SK-N-SH (cell line): ENCODE data around the gene FBXL12. TPM values are rescaled to one million over a fixed set of nuclear protein-coding genes. Genes with fewer than 3 reads are reported as not detected.

ENCODE experiments used
- CTCF ChIA-PET: fragments of 300-600, 350-600 bp; formaldehyde crosslinking; extraction: SDS; loops from one replicate; lab custom pipeline; 2021; lab: Yijun Ruan, JAX
- POLR2A ChIA-PET: fragments of 350-600 bp; sonication (Branson Sonifier 250); formaldehyde crosslinking; extraction: SDS; loops from one replicate; lab custom pipeline; 2020; ENCODE audit warnings: antibody characterized with exemption, inconsistent platforms; lab: Yijun Ruan, JAX
- DNase-seq: peaks from one replicate; pipeline ENCODE4 v3.0.0; 2012
- H2AFZ ChIP-seq: fragments of 200-600 bp; sonication (generic); 2 replicates; pipeline ENCODE4 v1.8.1; 2016; ENCODE audit warnings: antibody characterized with exemption, mild to moderate bottlenecking, low read depth
- H3F3A ChIP-seq: fragments of 200-600 bp; sonication (generic); replicated peaks from 2 replicates; pipeline ENCODE3; 2016; ENCODE audit warnings: antibody characterized with exemption, mild to moderate bottlenecking; ENCODE audit not compliant: insufficient read depth
- H3K27ac ChIP-seq, 2 experiments: fragments of 200-500 bp in 1 of 2; fragments of 200-600 bp in 1 of 2; sonication (Bioruptor generic) in 1 of 2; sonication (generic), shearing (Covaris generic) in 1 of 2; 2 replicates each; pipeline versions ENCODE4 v1.5.1 to v1.6.1; 2014 to 2016; ENCODE audit warnings: low read depth in 2 of 2, inconsistent platforms in 1 of 2, low read length in 1 of 2, mild to moderate bottlenecking in 1 of 2, mixed read lengths in 1 of 2
- H3K27me3 ChIP-seq: fragments of 200-600 bp; sonication (generic), shearing (Covaris generic); 2 replicates; pipeline ENCODE4 v1.6.1; 2016; ENCODE audit warnings: mixed run types; ENCODE audit not compliant: insufficient read depth
- H3K36me3 ChIP-seq, 2 experiments: fragments of 200-500 bp in 1 of 2; fragments of 200-600 bp in 1 of 2; sonication (Bioruptor generic) in 1 of 2; sonication (generic) in 1 of 2; replicated peaks in 1 of 2; 2 replicates each; pipeline versions ENCODE3 to v1.5.1; 2014 to 2016; ENCODE audit warnings: low read length in 1 of 2, mild to moderate bottlenecking in 1 of 2; ENCODE audit not compliant: insufficient read depth in 2 of 2, control insufficient read depth in 1 of 2
- H3K4me1 ChIP-seq, 2 experiments: fragments of 200-500 bp in 1 of 2; fragments of 200-600 bp in 1 of 2; sonication (Bioruptor generic) in 1 of 2; sonication (generic), shearing (Covaris generic) in 1 of 2; 2 replicates each; pipeline versions ENCODE4 v1.5.1 to v1.6.1; 2014 to 2016; ENCODE audit warnings: low read depth in 1 of 2, low read length in 1 of 2, mixed run types in 1 of 2; ENCODE audit not compliant: insufficient read depth in 2 of 2, control insufficient read depth in 1 of 2
- H3K4me2 ChIP-seq: fragments of 200-600 bp; sonication (generic), shearing (Covaris generic); 2 replicates; pipeline ENCODE4 v1.6.1; 2017; ENCODE audit warnings: mixed run types
- H3K4me3 ChIP-seq, 2 experiments: fragments of 200-500 bp in 1 of 2; fragments of 200-600 bp in 1 of 2; sonication (Bioruptor generic) in 1 of 2; sonication (generic), shearing (Covaris generic) in 1 of 2; 2 replicates each; pipeline versions ENCODE4 v1.5.1 to v1.8.1; 2014 to 2016; ENCODE audit warnings: low read depth in 2 of 2, inconsistent platforms in 1 of 2, low read length in 1 of 2, mild to moderate bottlenecking in 1 of 2, mixed read lengths in 1 of 2, moderate library complexity in 1 of 2
- H3K79me2 ChIP-seq: fragments of 200-600 bp; sonication (generic); 2 replicates; pipeline ENCODE4 v1.8.1; 2017; ENCODE audit warnings: mild to moderate bottlenecking; ENCODE audit not compliant: insufficient read depth
- H3K9ac ChIP-seq: fragments of 200-600 bp; sonication (generic); 2 replicates; pipeline ENCODE4 v1.6.1; 2017; ENCODE audit warnings: mixed run types
- H3K9me2 ChIP-seq: fragments of 200-600 bp; sonication (generic); 2 replicates; pipeline ENCODE4 v1.6.1; 2017; ENCODE audit warnings: mixed run types
- H3K9me3 ChIP-seq: fragments of 200-600 bp; sonication (generic); 2 replicates; pipeline ENCODE4 v1.6.1; 2017; ENCODE audit warnings: mixed run types, mild to moderate bottlenecking, moderate library complexity
- H4K20me1 ChIP-seq: fragments of 200-600 bp; sonication (generic); 2 replicates; pipeline ENCODE4 v1.6.1; 2017; ENCODE audit warnings: mild to moderate bottlenecking, mixed run types; ENCODE audit not compliant: insufficient read depth
- CHD2 ChIP-seq: fragments of 150-350 bp; IDR thresholded peaks from 2 replicates; pipeline ENCODE4 v1.6.1; 2018; ENCODE audit warnings: low read length; ENCODE audit not compliant: partially characterized antibody
- EZH2phosphoT487 ChIP-seq: fragments of 200-600 bp; sonication (generic); IDR thresholded peaks from 2 replicates; pipeline ENCODE4 v1.6.1; 2017; ENCODE audit warnings: low read depth, mixed run types, mild to moderate bottlenecking, antibody characterized with exemption, moderate library complexity, borderline replicate concordance
- FOSL2 ChIP-seq: IDR thresholded peaks from 2 replicates; pipeline ENCODE4 v1.4.0; 2012; ENCODE audit warnings: low read depth, mild to moderate bottlenecking, moderate library complexity, borderline replicate concordance
- JUND ChIP-seq: IDR thresholded peaks from 2 replicates; pipeline ENCODE4 v1.4.0; 2012
- MAX ChIP-seq: IDR thresholded peaks from 2 replicates; pipeline ENCODE4 v1.4.0; 2012; ENCODE audit warnings: low read depth
- NFIC ChIP-seq: IDR thresholded peaks from 2 replicates; pipeline ENCODE4 v1.4.0; 2012; ENCODE audit warnings: borderline replicate concordance
- NRF1 ChIP-seq: IDR thresholded peaks from 2 replicates; pipeline ENCODE4 v1.6.1; 2012; ENCODE audit warnings: low read depth, mild to moderate bottlenecking, low read length
- PBX3 ChIP-seq: IDR thresholded peaks from 2 replicates; pipeline ENCODE4; 2012
- RFX5 ChIP-seq: IDR thresholded peaks from 2 replicates; pipeline ENCODE4 v1.6.1; 2012; ENCODE audit warnings: mild to moderate bottlenecking, improper control_type of control experiment, low read length
- RXRA ChIP-seq: IDR thresholded peaks from 2 replicates; pipeline ENCODE4 v1.4.0; 2012; ENCODE audit warnings: low read depth, mild to moderate bottlenecking, borderline replicate concordance
- SIN3A ChIP-seq: IDR thresholded peaks from 2 replicates; pipeline ENCODE4 v1.6.1; 2012; ENCODE audit warnings: low read depth, mild to moderate bottlenecking, low read length, moderate library complexity, borderline replicate concordance
- SMC3 ChIP-seq: IDR thresholded peaks from 2 replicates; pipeline ENCODE4 v1.6.1; 2012; ENCODE audit warnings: low read depth, low read length, improper control_type of control experiment
- TAF1 ChIP-seq: IDR thresholded peaks from 2 replicates; pipeline ENCODE4 v1.6.1; 2012; ENCODE audit warnings: low read depth, mild to moderate bottlenecking, low read length, moderate library complexity, borderline replicate concordance
- TEAD4 ChIP-seq: IDR thresholded peaks from 2 replicates; pipeline ENCODE4 v1.4.0; 2012; ENCODE audit warnings: mild to moderate bottlenecking, borderline replicate concordance; ENCODE audit not compliant: insufficient read depth
- USF1 ChIP-seq: IDR thresholded peaks from 2 replicates; pipeline ENCODE4 v1.4.0; 2012; ENCODE audit warnings: low read depth, borderline replicate concordance
- ZBTB33 ChIP-seq: IDR thresholded peaks from 2 replicates; pipeline ENCODE4 v1.4.0; 2012; ENCODE audit warnings: low read depth, borderline replicate concordance
- WGBS: methylation state at CpG from one replicate; pipeline ENCODE4 v1.1.6; 2017; ENCODE audit warnings: low lambda C conversion rate; 5-methylcytosine and 5-hydroxymethylcytosine counted together
- polyA plus RNA-seq, 3 experiments: library from polyadenylated mRNA; depleted of rRNA; stranded (reverse); fragments of >200 nt; gene quantifications; 2 replicates each; pipeline ENCODE4 v1.2.3, GENCODE V29; 2012

FBXL12 gene
- polyA plus RNA-seq, 1 of the 3 experiments (the other 2 are of a cell fraction), result 27.1 TPM

GRCh38 chr19:9857920-9858746 is 39.3 kb upstream of the FBXL12 start:
- no peak for DNase-seq
- Histone ChIP-seq H3K4me2 (no peak overlapping the region), H3K27ac (no peak overlapping the region), H4K20me1 (no peaks in the 10 kb centered on the region), H3K9ac (no peak overlapping the region), H3K4me1 (no peaks in the 10 kb centered on the region), H3K27me3 (no peaks in the 10 kb centered on the region), H3K79me2 (no peaks in the 10 kb centered on the region), H3K9me2 (no peaks in the 10 kb centered on the region), H3K9me3 (no peaks in the 10 kb centered on the region), H3F3A (no peaks in the 10 kb centered on the region), H2AFZ (no peak overlapping the region), H3K4me3 (no peak overlapping the region), H3K36me3 (no peaks in the 10 kb centered on the region)
- POLR2A ChIA-PET, result interaction anchor here (0.6 kb wide), 1 partner anchor 14 kb away, joined by 3 read pairs; no protein-coding TSS in a partner anchor
- CTCF ChIA-PET, result interaction anchor here (0.9 to 2.1 kb wide), 5 partner anchors 9 to 22 kb away, joined by 3 to 6 read pairs (median 4); no protein-coding TSS in a partner anchor
- no peak for TF ChIP-seq CHD2
- no peak for TF ChIP-seq ZBTB33
- TF ChIP-seq NRF1, result no peak
- no peak for TF ChIP-seq EZH2phosphoT487
- no peak for TF ChIP-seq RFX5
- no peak for TF ChIP-seq TEAD4
- TF ChIP-seq JUND, result no peak
- TF ChIP-seq USF1, result no peak
- no peak for TF ChIP-seq RXRA
- TF ChIP-seq PBX3, result no peak
- no peak for TF ChIP-seq FOSL2
- no peak for TF ChIP-seq TAF1
- TF ChIP-seq NFIC, result no peak
- no peak for TF ChIP-seq SMC3
- TF ChIP-seq SIN3A, result no peak
- no peak for TF ChIP-seq MAX
- WGBS, result 92% methylated on average over 10 of the region's 10 CpGs
